ENCODE results near the gene SOX8.

DNA sequence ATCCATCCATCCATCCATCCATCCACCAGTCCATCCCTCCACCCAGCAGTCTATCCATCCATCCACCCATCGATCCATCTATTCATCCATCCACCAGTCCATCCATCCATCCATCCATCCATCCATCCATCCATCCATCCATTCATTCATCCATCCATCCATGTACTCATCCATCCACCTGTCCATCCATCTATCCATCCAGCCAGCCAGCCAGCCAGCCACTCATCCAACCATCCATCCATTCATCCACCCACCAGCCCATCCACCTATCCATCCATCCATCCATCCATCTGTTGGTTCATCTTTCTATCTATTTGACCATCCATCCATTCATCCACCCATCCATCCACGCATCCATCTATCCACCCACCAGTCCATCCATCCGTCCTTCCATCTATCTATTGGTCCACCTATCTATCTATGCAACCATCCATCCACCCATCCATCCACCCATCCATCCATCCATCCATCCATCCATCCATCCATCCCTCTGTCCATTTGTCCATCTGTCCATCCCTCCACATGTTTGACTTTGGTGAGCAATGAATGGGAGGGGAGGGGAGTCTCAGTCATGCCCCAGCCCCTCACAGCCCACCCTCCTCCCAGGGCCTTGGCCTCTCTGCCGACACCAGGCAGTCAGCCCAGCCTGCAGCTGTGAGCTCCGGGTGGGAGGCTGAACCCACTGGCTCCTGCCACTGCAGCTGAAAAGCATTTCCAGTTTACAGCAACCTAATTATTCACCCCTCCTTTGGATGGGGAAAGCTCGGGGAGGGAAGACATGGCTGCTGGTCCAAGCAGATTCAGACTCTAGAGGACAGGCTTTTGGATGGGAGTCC lies 52.9 kb downstream of the SOX8 start:
- TF ChIP-seq CTCF (IDR thresholded peaks at IDR 0.05) (no peak), POLR2A (IDR thresholded peaks at IDR 0.05) (no peak)

All from lower leg skin (tissue), 3 donors.